K562 (cell line): ENCODE results near the gene HSF2BP. TPM values are rescaled to one million over a fixed set of nuclear protein-coding genes. Genes with fewer than 3 reads are reported as not detected.
A peak's percentile ranks its signal among the peaks of the same experiment; 100 is the strongest.

Source experiments
- ADNP ChIP-seq: fragments of 200-800 bp; sonication (Bioruptor generic); IDR thresholded peaks from 2 replicates; pipeline ENCODE4 v1.6.1; 2016; ENCODE audit warnings: missing genetic modification characterization, missing compliant biosample characterization
- ATF1 ChIP-seq, 2 experiments: fragments of 450-650 bp in 1 of 2; IDR thresholded peaks; 2 replicates each; pipeline ENCODE4 v1.6.1; 2016; ENCODE audit warnings: missing compliant biosample characterization in 1 of 2, missing genetic modification characterization in 1 of 2
- CHD1 ChIP-seq: fragments of 200-600 bp; sonication (generic); IDR thresholded peaks from one replicate; pipeline ENCODE4 v1.6.1; 2012; ENCODE audit warnings: mild to moderate bottlenecking, moderate library complexity, low read length, inconsistent platforms
- DPF2 ChIP-seq: fragments of 450-650 bp; IDR thresholded peaks from 2 replicates; pipeline ENCODE4 v1.6.1; 2016
- KDM1A ChIP-seq, 2 experiments: fragments of 450-650 bp; IDR thresholded peaks; 2 replicates each; pipeline ENCODE4 v1.6.1; 2016; ENCODE audit warnings: mild to moderate bottlenecking in 2 of 2
- KDM5B ChIP-seq: fragments of 200-600 bp; sonication (generic); IDR thresholded peaks from 2 replicates; pipeline ENCODE4 v1.6.1; 2012; ENCODE audit warnings: low read depth, mild to moderate bottlenecking, moderate library complexity, low read length, control low read depth, inconsistent platforms; ENCODE audit not compliant: insufficient replicate concordance
- NFIC ChIP-seq: fragments of 450-650 bp; IDR thresholded peaks from 2 replicates; pipeline ENCODE4 v1.6.1; 2017; ENCODE audit warnings: mild to moderate bottlenecking, inconsistent platforms
- POLR2G ChIP-seq: fragments of 200-400 bp; formaldehyde crosslinking; IDR thresholded peaks from 2 replicates; pipeline ENCODE4 v1.6.1; 2017; ENCODE audit warnings: low read depth, mild to moderate bottlenecking, antibody characterized with exemption, low read length, moderate library complexity
- POLR2H ChIP-seq: IDR thresholded peaks from 2 replicates; pipeline ENCODE4 v1.6.1; 2016; ENCODE audit warnings: missing genetic modification characterization, low read depth, mild to moderate bottlenecking, control low read depth, missing compliant biosample characterization, moderate library complexity
- SAFB2 ChIP-seq: fragments of 200-400 bp; formaldehyde crosslinking; IDR thresholded peaks from 2 replicates; pipeline ENCODE4 v1.6.1; 2018; ENCODE audit warnings: borderline replicate concordance, low read length, low read depth, moderate library complexity; ENCODE audit not compliant: severe bottlenecking
- SFPQ ChIP-seq: fragments of 200-400 bp; formaldehyde crosslinking; IDR thresholded peaks from 2 replicates; pipeline ENCODE4 v1.6.1; 2017; ENCODE audit warnings: mild to moderate bottlenecking, low read depth, low read length, moderate library complexity
- SPI1 ChIP-seq: IDR thresholded peaks from 2 replicates; pipeline ENCODE4 v1.6.1; 2011; ENCODE audit warnings: low read depth, low read length, control low read depth, borderline replicate concordance
- ZBED1 ChIP-seq: IDR thresholded peaks from 2 replicates; pipeline ENCODE4 v1.6.1; 2014
- ZNF121 ChIP-seq: sonication (generic); formaldehyde crosslinking; conservative IDR thresholded peaks from 2 replicates; pipeline ENCODE4 v1.8.0; 2022; ENCODE audit warnings: missing genetic modification reagents
- polyA plus RNA-seq, 8 experiments: library from polyadenylated mRNA; depleted of rRNA in 4 of 8; stranded (reverse) in 5 of 8; unstranded in 3 of 8; fragments of >200 nt; fragmentation: Nextera tagmentation in 2 of 8; fragmentation: Illumina TruSeq in 1 of 8; extraction: Ambion mirVana in 2 of 8; extraction: Trizol in 1 of 8; gene quantifications; 2 replicates each; pipeline versions ENCODE4 v1.2.1 to v1.2.3, GENCODE V29; 2011 to 2014; ENCODE audit warnings: inconsistent platforms in 1 of 8, missing spikeins in 1 of 8
- total RNA-seq, 7 experiments: library from RNA; depleted of rRNA in 6 of 7; stranded (reverse); fragments of >200 nt in 6 of 7; fragmentation: Illumina TruSeq in 2 of 7; extraction: Trizol in 2 of 7; gene quantifications; 2 replicates each; pipeline versions ENCODE4 v1.2.1 to v1.2.3, GENCODE V29; 2011 to 2021; ENCODE audit warnings: low replicate concordance in 1 of 7
- TF ChIP-seq, protein P1 (sequence below): fragments of 450-650 bp; IDR thresholded peaks from 2 replicates; pipeline ENCODE4 v1.6.1; 2016; ENCODE audit warnings: low read depth

Gene HSF2BP
- total and polyA plus RNA-seq, 9 of the 15 experiments (the other 6 are each of a cell fraction or from before 2014, with no cell fraction given): 0.04 to 0.57 (median 0.20) TPM; not detected in 2

DNA sequence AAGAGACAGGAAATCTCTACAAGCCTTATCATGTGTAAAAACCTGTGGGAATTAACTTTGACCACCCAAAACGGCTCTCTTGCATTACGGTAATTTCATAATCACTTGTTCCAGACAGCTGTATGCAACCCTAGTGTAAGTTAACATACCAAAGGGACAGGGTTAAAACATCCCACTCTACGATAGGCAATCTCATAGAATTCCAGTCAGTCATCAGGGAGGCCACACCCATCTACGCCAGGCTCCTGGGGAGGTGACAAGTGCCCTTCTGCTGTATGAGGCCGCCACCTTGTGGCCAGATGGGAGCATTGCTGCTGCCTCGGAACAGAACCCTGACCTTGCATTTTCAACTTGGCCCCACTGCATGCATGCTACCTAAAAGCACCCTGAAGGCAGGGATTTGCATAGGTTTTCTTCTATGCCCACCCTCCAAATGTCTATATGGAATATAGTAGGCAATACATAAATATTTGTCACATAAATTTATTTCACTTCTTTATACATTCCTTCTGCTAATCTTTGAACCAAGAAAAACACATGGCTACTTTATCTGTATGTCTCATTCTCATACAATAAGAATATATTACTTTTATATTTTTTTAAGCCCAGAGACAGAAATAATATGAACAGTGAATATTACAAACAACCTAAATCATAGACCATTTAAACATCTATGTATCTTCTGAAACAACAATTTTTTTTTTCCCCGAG lies 12.6 kb downstream of the HSF2BP start (continued):
- no peak for TF ChIP-seq SAFB2
- no peak for TF ChIP-seq ZNF121 (CRISPR knock-in tag)
- no peak for TF ChIP-seq POLR2H
- TF ChIP-seq, protein P1, sequence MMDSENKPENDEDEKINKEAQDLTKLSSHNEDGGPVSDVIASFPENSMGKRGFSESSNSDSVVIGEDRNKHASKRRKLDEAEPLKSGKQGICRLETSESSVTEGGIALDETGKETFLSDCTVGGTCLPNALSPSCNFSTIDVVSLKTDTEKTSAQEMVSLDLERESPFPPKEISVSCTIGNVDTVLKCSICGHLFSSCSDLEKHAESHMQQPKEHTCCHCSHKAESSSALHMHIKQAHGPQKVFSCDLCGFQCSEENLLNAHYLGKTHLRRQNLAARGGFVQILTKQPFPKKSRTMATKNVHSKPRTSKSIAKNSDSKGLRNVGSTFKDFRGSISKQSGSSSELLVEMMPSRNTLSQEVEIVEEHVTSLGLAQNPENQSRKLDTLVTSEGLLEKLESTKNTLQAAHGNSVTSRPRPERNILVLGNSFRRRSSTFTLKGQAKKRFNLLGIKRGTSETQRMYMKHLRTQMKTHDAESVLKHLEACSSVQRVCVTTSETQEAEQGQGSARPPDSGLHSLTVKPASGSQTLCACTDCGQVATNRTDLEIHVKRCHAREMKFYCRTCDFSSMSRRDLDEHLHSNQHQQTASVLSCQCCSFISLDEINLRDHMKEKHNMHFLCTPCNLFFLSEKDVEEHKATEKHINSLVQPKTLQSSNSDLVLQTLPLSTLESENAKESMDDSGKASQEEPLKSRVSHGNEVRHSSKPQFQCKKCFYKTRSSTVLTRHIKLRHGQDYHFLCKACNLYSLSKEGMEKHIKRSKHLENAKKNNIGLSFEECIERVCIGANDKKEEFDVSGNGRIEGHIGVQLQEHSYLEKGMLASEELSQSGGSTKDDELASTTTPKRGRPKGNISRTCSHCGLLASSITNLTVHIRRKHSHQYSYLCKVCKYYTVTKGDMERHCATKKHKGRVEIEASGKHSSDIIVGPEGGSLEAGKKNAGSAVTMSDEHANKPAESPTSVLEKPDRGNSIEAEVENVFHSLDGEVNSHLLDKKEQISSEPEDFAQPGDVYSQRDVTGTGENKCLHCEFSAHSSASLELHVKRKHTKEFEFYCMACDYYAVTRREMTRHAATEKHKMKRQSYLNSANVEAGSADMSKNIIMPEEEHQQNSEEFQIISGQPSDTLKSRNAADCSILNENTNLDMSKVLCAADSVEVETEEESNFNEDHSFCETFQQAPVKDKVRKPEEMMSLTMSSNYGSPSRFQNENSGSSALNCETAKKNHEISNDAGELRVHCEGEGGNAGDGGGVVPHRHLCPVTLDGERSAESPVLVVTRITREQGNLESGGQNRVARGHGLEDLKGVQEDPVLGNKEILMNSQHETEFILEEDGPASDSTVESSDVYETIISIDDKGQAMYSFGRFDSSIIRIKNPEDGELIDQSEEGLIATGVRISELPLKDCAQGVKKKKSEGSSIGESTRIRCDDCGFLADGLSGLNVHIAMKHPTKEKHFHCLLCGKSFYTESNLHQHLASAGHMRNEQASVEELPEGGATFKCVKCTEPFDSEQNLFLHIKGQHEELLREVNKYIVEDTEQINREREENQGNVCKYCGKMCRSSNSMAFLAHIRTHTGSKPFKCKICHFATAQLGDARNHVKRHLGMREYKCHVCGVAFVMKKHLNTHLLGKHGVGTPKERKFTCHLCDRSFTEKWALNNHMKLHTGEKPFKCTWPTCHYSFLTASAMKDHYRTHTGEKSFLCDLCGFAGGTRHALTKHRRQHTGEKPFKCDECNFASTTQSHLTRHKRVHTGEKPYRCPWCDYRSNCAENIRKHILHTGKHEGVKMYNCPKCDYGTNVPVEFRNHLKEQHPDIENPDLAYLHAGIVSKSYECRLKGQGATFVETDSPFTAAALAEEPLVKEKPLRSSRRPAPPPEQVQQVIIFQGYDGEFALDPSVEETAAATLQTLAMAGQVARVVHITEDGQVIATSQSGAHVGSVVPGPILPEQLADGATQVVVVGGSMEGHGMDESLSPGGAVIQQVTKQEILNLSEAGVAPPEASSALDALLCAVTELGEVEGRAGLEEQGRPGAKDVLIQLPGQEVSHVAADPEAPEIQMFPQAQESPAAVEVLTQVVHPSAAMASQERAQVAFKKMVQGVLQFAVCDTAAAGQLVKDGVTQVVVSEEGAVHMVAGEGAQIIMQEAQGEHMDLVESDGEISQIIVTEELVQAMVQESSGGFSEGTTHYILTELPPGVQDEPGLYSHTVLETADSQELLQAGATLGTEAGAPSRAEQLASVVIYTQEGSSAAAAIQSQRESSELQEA: no peak
- 0 out of 2 replicates have a peak, but pooled peaks have one; percentile 14 for TF ChIP-seq NFIC
- no peak for TF ChIP-seq CHD1
- no peak for TF ChIP-seq SPI1
- TF ChIP-seq ADNP (tag): no peak
- TF ChIP-seq SFPQ: no peak
- TF ChIP-seq POLR2G: no peak
- TF ChIP-seq KDM1A (IDR thresholded peaks at IDR 0.05): no peak
- TF ChIP-seq ATF1 (CRISPR knock-in tag; IDR thresholded peaks at IDR 0.05): no peak
- TF ChIP-seq ATF1 (tag; IDR thresholded peaks at IDR 0.05): peak; percentile 70
- TF ChIP-seq ZBED1: no peak
- no peak for TF ChIP-seq KDM5B
- TF ChIP-seq DPF2: peak; percentile 49; the same call in 1 of the 2 replicates
